HG03159 (cell line): Measurements from ENCODE around the gene TMEM106C.

Source experiments
- ATAC-seq: cut with Tn5 transposase; IDR thresholded peaks from one replicate; pipeline ENCODE4 v1.9.1; 2021; ENCODE audit warnings: mild to moderate bottlenecking, moderate library complexity; ENCODE audit not compliant: unreplicated experiment

Gene TMEM106C

GRCh38 chr12:47963340-47964040, at the start of gene TMEM106C:
TSS of gene TMEM106C (plus strand) at chr12:47963596. CDS start at chr12:47964237, 641 bp downstream.
- peak; percentile 96 for ATAC-seq

- ATAC-seq: no peak
These were observed 42.5 kb upstream of the TMEM106C start for GRCh38 chr12:47920913-47921312.

DNA sequence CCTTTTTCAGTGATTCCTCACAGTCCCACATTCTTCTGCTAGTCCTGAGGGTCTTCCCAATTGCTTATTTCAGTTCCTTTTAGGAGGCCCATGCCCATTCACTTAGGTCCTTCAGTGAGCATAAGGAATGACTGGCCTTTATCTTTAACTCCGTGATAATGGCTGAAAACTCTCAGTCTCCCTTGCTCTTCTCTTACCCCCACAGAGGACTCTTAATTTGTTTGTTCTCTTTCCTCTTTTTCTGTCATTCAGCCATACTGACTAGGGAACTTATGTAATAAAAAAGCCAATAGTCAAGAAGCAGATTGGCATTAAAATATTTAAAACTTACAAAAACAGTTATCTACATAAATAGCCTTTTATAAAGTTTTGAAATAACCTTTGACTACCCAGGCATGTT, 41.5 kb upstream of the TMEM106C start:
- ATAC-seq: no peak

GRCh38 chr12:47927346-47927745, 36.0 kb upstream of the TMEM106C start:
- no peak for ATAC-seq

DNA sequence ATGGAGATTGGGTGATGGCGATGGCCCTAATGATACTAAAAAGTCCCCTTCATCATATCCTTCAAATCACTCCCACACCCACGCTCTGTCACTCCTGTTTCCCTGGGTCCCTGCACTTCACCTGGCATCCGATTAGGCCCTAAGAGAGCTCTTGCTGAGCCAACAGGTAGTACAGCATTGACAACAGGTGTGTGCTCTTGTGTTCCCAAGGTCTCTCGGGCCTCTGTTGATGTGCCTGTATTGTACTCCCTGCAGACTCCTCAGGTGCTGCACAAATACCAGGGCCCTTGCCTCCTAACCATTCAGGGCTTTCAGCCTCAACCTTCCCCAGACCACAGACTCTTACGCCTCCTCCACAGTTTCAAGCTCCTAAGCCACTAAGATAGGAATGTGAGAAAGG, 32.8 kb upstream of the TMEM106C start:
- no peak for ATAC-seq

DNA sequence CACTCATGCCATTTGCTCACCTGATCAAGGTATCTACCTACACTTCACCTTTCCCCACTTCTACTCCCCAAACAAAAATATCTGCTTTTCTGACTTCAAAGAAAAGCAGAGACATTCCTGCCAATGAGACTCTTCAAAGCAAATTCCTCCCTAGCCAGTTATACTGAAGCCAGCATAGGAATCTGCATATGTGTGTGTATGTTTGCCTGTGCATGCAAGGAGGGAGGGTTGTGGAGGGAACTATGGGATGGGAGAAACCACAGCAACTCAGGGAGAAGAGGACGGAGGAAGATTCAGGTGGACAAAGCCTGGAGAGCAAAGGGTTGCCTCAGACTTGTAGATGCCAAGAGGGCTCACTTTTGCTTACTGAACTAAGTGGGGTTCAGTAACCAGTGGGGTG, 32.2 kb upstream of the TMEM106C start:
- no peak for ATAC-seq

DNA sequence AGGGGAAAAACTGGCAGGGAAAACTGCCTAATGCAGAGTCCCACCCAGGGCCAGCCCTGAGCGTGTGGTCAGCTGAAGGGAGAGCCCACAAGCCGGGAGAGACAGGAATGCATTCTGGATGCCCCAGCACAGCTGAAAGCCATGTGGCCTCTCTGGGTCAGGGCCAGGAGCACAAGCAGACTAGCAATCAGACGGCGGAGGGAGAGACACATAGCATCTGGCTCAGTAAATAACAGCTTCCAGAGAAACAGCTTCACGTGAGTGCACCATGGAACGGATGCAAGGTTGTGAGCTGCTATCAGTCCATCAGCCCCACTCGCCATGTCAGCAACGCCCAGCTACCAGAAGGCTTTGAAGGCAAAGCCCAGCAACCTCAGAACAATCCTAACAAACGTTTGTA, 28.2 kb upstream of the TMEM106C start:
- no peak for ATAC-seq

DNA sequence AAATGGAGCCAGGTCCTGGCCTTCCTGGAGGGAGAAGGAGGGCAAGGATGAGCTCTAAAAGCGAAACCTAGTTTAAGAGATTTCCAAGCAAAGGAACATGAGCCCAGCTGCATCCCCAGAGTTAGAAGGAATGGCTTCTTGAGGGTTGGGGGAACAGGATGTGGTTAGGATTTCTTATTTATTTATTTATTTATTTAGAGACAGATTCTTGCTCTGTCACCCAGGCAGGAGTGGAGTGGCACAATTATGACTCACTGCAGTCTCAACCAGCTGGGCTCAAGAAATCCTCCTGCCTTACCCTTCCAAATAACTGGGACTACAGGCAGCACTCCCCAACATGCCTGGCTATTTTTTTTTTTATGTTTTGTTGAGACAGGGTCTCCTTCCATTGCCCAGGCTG, 25.3 kb upstream of the TMEM106C start:
- no peak for ATAC-seq

DNA sequence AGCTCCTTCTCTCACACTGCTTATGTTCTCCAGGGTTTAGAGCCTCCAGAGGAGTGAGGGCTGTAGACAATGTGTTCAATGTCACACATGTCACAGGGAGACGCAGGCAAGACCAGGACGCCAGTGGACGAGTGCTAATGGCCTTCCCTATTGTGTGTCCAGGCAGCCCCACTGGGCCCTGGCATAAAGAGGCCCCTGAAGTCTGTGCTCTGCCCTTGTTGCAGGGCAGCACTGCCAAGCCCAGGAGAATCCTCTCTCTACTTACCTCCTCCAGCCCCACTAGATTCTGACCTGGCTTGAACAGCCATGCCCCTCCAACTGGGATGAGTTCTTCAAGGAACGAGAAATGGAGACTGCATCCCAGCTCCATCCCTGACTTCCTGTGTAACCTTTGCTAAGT, 24.8 kb upstream of the TMEM106C start:
- ATAC-seq: no peak

GRCh38 chr12:47939009-47939601, 24.3 kb upstream of the TMEM106C start:
- no peak for ATAC-seq

DNA sequence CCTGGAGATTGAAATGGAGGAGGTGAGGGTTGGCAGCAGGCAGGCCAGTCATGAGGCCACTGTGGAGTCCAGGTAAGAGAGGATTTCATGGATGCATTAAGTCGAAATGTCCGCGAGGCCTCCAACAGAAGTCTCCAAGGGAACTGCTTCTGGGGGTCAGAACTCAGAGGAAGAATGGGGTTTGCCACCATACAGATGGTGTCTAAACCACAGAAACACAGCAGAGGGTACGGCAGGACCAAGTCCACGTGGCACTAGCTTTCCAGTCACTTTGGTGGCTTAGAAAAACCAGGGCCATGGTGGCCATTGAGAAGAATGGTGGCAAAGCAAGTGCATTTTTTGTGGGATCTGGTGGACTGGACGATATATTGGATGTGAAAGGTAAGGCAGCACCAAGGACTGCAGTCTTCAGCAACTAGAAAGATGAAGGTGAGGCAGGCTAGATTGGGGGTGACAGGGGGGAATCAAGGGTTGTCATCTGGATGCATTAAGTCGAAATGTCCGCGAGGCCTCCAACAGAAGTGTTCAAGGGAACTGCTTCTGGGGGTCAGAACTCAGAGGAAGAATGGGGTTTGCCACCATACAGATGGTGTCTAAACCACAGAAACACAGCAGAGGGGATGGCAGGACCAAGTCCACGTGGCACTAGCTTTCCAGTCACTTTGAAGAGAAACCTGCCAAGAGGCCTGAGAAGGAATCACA, 22.5 kb upstream of the TMEM106C start:
- no peak for ATAC-seq

DNA sequence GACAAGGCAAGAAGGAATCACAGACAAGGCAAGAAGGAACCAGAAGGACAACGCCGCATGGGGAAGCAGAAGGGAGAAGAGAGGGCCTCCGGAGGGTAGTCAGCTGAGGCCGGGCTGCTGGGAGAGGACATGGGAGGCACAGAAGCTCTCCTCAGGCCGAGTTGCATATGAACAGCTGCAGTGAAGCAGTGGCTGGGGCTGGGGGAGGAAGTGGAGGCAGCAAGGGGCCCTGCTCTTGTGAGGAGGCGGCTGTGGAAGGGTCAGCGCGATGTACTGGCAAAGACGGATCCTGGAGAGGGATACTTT, 22.0 kb upstream of the TMEM106C start:
- ATAC-seq: no peak

DNA sequence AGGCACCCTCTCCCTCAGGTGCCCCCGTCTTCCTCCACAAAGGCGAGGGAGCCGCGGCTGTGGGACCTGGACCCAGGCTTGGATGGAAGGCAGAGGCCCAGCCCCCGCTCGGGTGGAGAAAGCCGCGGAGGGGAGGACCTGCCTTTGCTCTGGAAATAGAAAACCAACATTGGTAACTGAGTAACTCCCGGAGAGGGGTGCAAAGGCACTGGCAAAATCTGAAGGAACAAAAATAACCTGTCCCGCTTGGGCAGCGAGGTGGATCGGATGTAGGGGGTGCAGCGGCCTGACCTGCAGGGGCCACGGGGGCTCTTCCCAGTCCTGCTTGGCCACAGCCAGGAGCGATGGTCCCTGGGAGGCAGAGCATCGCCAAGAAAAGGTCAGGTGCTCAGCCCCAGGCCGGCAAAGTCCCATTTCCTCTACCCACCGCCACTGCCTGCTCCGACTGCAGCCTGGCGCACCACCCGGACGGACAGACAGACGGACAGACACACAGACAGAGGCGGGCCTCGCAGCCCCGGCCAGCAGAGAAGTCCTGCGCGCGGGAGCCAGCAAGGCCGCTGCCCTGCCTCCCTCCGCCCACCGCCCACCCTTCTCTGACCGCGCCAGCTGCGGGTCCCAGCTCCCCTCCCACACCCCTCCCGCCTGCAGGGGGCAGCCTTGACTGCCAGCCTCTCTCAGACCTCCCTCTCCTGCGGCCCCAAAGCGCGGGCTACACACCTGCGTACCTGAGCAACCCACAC, 21.4 kb upstream of the TMEM106C start:
- no peak for ATAC-seq

DNA sequence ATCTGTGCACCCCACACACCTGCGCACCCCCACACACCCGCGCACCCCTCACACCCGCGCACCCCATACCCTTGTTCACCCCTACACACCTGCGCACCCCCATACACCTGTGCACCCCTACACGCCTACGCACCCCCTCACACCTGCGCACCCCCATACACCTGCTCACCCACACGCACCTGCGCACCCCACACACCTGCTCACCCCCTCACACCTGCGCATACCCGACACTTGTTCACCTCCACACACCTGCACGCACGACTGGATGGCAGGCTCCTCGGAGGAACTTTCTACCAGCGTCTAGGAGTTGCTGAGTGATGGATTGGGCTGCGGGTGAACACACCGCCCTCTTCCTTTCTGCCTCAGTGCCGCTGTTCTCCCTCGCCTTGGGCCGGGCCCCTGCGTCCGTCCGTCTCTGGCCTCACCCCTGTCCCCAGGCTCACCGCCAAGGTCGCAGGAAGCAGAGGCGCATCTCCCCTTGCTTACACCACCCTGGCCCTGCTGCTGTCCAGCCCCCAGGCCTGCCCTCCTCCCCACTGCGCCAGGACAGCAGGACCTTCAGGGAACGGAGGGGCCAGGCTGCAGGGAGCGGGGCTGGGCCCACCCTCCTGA, 20.7 kb upstream of the TMEM106C start:
- ATAC-seq: no peak

- ATAC-seq: no peak
These were observed 19.6 kb upstream of the TMEM106C start for GRCh38 chr12:47943623-47944340.

DNA sequence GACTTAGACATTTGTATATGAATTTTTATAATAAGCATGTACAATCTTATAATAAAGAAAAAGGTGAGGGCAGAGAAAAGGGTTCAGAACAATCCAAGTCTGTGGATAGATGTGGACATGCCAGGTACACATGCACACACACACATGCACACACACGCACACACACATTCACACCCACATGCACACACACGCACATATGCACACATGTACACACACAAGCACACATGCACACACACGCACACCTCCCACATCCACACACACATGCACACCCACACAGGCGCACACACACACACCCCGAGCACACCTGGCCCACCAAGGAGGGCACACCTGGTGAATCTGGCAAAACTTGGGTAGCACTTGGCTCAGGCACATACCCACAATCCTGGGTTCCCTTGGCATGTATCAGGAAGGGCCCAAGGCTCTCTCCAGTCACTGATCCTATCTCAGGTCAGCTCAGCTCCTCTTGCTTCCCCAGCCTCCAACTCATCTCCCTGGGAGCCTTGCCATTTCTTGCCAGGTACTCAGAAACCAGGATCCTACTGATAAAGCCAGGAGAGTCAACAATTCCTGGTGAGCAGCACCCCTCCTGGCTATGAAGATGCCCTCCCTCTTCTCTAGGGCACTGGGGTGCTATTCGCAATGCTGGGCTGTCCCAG, 18.6 kb upstream of the TMEM106C start:
- no peak for ATAC-seq

DNA sequence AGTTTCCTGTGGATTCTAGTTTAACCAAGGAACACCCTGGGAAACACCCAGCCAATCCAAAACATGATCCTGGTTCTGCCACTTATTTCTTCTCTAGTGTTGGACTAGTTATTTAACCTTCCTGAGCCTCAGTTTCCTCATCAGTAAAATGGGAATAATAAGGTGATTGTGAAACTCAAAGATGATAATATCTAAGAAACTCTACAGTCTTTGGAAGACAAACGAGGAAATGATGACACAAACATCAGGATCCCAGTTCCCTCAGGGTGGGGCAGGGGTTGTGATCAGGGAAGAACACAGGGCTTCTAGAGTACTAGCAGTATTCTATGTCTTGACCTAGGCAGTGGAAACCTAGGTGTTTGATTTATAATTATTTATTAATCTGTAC, 18.1 kb upstream of the TMEM106C start:
- ATAC-seq: no peak

- no peak for ATAC-seq
These were observed 16.7 kb upstream of the TMEM106C start for GRCh38 chr12:47946413-47947323.

DNA sequence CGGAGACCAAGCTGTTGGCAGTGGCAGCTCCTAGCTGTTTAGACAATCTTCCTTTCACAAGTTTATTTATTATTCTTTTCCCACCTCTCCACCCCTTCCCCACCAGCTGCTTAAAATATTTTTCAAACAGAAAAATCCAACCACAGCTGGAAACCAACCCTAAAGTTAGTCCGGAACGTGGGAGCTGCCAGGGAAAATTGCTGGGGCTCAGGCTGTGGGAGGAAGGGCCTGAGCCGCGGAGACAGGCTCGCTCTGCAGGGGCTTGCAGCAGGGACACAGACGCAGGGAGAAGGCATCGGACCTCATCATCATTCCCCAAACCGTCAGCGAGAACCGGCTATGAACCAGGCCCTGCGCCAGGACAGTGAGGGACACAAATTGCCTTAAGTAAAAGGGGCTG, 16.1 kb upstream of the TMEM106C start:
- ATAC-seq: no peak
